DMS53 treated with DMSO at 0.1 percent for 48 hours (cell line): ENCODE measurements around the gene CHI3L1.

Source experiments
- DNase-seq: peaks from one replicate; lab custom pipeline; 2025; ENCODE audit not compliant: unreplicated experiment; lab: John Stamatoyannopoulos, UW

The CHI3L1 gene

GRCh38 chr1:203181586-203182386 is 4.7 kb downstream of the CHI3L1 start:
- no peak for DNase-seq

DNA sequence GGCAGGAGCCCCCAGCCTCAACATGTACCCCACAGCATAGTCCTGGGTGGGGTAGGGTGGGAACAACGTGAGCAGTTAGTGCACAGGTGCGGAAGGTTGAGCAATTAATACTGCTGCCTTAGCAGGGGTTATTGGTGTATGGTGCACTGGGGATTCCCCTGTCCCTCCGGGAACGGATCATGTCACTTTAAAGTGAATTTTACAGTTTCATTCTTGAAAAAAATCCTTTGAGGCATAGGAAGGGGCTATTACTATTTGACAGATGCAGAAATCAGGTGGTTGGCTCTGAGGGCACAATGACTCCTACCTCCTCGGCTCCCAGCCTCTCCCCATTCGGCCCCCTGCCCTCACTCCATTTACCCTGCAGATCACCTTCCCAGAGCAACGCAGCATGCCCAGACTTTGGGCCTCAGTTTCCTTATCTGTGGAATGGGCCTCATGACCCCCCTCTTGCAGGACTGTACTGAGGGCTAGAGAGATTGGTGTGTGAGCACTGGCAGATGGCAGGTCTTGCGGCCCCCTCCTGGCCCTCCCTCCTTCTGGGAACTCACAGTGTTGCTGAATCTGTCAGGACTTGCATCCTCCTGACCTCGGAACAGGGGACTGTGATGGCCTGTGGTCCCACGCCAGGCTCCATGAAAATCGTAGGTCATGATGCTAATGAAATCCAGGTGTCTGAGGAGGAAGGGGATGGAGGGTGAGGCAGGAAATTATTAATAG is 5.7 kb downstream of the CHI3L1 start:
- DNase-seq = no peak

- DNase-seq = no peak
These were observed 6.9 kb downstream of the CHI3L1 start for GRCh38 chr1:203179667-203180005.

- DNase-seq = no peak
These were observed 7.5 kb downstream of the CHI3L1 start for GRCh38 chr1:203178821-203179666.

- no peak for DNase-seq
These were observed 8.4 kb downstream of the CHI3L1 start for GRCh38 chr1:203178083-203178482.

DNA sequence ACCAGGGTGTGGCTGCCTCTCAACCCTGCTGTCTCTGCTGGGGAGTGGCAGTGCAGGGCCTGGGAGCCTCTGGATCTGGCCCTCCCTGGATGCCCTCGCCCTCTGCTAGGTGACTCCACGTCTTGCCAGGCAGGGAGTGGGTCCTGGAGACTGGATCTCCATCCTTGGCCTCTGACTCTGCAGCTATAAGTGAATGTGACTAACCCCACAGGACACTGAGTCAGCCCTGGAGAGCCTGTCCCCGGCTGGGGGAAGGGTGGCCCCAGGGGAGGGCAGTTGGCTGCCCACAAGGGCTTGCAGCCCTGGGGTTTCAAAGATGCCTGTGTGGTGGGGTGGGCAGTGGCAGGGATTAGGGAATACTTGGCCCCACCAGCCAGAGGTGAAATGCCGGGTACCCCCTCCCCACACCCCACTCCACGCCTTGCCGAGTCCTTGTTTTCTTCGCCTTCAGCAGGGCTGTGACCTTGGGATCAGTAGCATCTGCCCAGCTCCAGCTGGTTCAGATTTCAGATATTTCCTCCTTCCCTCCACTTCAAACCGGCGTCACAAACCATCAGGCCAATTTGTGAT is 8.9 kb downstream of the CHI3L1 start:
- DNase-seq = no peak

DNA sequence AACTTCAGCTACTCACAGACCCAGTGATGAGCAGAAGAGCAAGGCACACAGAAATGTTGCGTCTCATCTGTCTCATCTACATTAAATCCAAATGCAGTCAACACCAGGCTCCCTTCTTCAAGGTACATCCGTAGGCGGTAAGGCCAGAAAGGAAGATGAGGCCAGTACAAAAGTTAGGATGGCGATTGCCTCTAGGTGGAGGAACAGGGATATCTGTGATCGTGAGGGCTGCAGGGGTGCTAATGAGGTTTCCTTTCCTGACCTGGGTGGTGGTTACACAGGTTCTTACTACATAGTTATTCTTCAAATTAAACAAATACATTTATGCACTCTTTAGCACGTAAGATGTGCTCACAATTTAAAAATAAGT is 9.5 kb downstream of the CHI3L1 start:
- no peak for DNase-seq

GRCh38 chr1:203176273-203177035 is 10.1 kb downstream of the CHI3L1 start:
- DNase-seq = no peak

GRCh38 chr1:203175827-203176241 is 10.7 kb downstream of the CHI3L1 start:
- no peak for DNase-seq

- no peak for DNase-seq
These were observed 11.2 kb downstream of the CHI3L1 start, which contains the start of gene MYBPH for GRCh38 chr1:203175237-203175826. Gene MYBPH (minus strand): TSS chr1:203175826. CDS start chr1:203175755, 71 bp downstream.

- DNase-seq = no peak
These were observed 12.0 kb downstream of the CHI3L1 start for GRCh38 chr1:203174324-203174985.

- DNase-seq = no peak
These were observed 12.9 kb downstream of the CHI3L1 start for GRCh38 chr1:203173566-203173965.

DNA sequence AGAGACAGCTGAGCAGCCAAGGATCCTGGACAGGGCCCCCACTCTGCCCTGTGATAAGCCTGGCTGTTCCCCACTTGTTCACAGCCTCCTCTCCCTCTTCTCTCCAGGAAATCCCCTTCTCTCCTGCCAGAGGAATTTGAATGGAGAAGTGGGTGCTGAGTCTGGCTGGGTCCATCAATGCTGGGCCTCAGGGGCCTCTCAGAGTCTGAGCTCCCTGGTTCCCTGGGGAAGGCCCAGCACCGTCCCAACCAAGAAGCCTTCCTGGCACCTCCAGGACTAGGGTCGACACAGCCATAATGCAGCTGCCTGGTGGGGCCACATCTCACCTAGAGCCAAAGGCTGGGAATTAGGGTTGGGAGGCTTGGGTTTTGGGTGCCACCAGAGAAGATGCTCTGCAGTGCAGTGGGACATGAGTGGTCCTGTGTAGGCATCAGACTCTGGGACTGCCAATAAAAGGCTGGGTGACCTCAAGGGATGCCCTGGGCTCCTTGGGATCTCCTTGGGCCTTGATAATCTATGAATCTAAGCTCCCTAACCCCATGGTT is 13.4 kb downstream of the CHI3L1 start:
- DNase-seq = no peak

- peak; percentile 63 for DNase-seq
These were observed 14.1 kb downstream of the CHI3L1 start for GRCh38 chr1:203172184-203173010.

- no peak for DNase-seq
These were observed 14.9 kb downstream of the CHI3L1 start for GRCh38 chr1:203171341-203172183.

DNA sequence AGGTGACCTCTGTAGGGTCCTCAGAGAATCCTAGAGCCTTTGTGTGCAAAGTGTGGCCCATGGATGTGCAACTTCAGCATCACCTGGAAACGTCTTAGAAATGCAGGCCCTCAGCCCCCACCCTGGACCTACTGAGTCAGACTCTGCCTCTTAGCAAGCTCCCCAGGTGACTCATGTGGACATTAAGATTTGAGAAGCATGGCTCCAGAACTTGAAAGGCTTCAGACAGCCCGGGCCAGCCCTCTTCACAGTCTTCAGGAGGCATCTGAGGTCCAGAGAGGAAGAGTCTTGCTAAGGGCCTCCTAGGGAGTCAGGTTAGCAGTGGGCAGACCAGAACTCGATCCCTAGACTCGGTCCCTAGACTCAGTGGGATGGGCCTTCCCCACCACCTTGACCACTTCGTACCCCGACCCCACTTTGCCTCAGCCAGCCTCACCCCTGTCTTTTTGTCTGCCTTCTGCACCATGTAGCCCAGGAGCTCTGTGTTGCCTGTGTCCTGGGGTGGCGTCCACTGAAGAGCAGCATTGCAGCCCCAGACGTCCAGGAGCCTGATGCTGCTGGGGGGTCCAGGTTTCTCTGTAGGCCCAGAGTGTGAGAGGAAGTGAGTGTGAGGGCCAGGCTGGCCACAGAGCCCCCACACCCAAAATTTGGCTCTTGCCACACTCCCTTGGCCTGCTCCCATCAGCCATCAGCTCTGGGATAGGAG is 15.7 kb downstream of the CHI3L1 start:
- DNase-seq = no peak
